CD4-positive, alpha-beta T cell (primary cell): Measurements from ENCODE around the gene CGREF1. TPM values are rescaled to one million over a fixed set of nuclear protein-coding genes. Genes with fewer than 3 reads are reported as not detected.

Experiments
- ATAC-seq: fragments of 200-7000 bp; cut with Tn5 transposase; one replicate; pipeline ENCODE4 v1.10.0; 2022; ENCODE audit warnings: mild to moderate bottlenecking; ENCODE audit not compliant: poor library complexity
- CTCF ChIA-PET: fragments of 350-600 bp; sonication (Branson Sonifier 250); formaldehyde crosslinking; loops from one replicate; lab custom pipeline; 2021; ENCODE audit warnings: antibody characterized with exemption, inconsistent platforms; lab: Charles Lee
- POLR2A ChIA-PET: fragments of 350-600 bp; sonication (Branson Sonifier 250); formaldehyde crosslinking; loops from one replicate; lab custom pipeline; 2021; ENCODE audit warnings: antibody characterized with exemption, inconsistent platforms; lab: Charles Lee
- DNase-seq, 14 experiments: peaks; one replicate each; pipeline ENCODE4 v3.0.0-alpha.2; 2013 to 2020; ENCODE audit warnings: mixed read lengths in 2 of 14
- H3K27ac ChIP-seq, 2 donors: one replicate each; pipeline versions ENCODE4 v1.5.1 to v1.7.0; 2013; ENCODE audit warnings: low read length in 2 of 2, low read depth in 1 of 2, mild to moderate bottlenecking in 1 of 2
- H3K27me3 ChIP-seq, 2 experiments: 1 replicate in 1 of 2; 2 replicates in 1 of 2; pipeline versions ENCODE4 v1.6.1 to v1.7.0; 2013; ENCODE audit warnings: low read length in 2 of 2, control low read depth in 1 of 2, mild to moderate bottlenecking in 1 of 2, moderate library complexity in 1 of 2; ENCODE audit not compliant: insufficient read depth in 2 of 2, control insufficient read depth in 1 of 2
- H3K36me3 ChIP-seq: one replicate; pipeline ENCODE4 v1.6.1; 2013; ENCODE audit warnings: low read length, control low read depth; ENCODE audit not compliant: insufficient read depth
- H3K4me1 ChIP-seq: one replicate; pipeline ENCODE4 v1.6.1; 2013; ENCODE audit warnings: low read length, control low read depth; ENCODE audit not compliant: insufficient read depth
- H3K4me3 ChIP-seq: one replicate; pipeline ENCODE4 v1.5.1; 2013; ENCODE audit warnings: mild to moderate bottlenecking, low read length, moderate library complexity
- H3K9me3 ChIP-seq, 2 experiments: 1 replicate in 1 of 2; 2 replicates in 1 of 2; pipeline versions ENCODE4 v1.6.1 to v1.7.0; 2013; ENCODE audit warnings: low read length in 2 of 2, mild to moderate bottlenecking in 2 of 2, control low read depth in 1 of 2, moderate library complexity in 1 of 2; ENCODE audit not compliant: control insufficient read depth in 1 of 2, insufficient read depth in 1 of 2
- H3K27ac Mint-ChIP-seq: one replicate; pipeline ENCODE4 v1.8.0; 2020; ENCODE audit warnings: mixed read lengths
- H3K27me3 Mint-ChIP-seq: one replicate; pipeline ENCODE4 v1.8.0; 2021; ENCODE audit warnings: mixed read lengths
- H3K36me3 Mint-ChIP-seq: one replicate; pipeline ENCODE4 v1.8.0; 2021; ENCODE audit warnings: low read depth, mixed read lengths
- H3K4me1 Mint-ChIP-seq: one replicate; pipeline ENCODE4 v1.8.0; 2021; ENCODE audit warnings: low read depth, mixed read lengths
- H3K4me3 Mint-ChIP-seq: one replicate; pipeline ENCODE4 v1.8.0; 2020; ENCODE audit warnings: mild to moderate bottlenecking, mixed read lengths
- H3K9me3 Mint-ChIP-seq: one replicate; pipeline ENCODE4 v1.8.0; 2020; ENCODE audit warnings: mixed read lengths
- intact Hi-C, 2 experiments: fragments of 100-400 bp; cut with DNase I in 1 of 2; cut with micrococcal nuclease in 1 of 2; formaldehyde crosslinking; loops; one replicate each; pipeline versions ENCODE4 v1.15.1 to v1.9.0; 2023 to 2025; cut with DNase I, micrococcal nuclease
- total RNA-seq, 174 experiments: library from RNA in 2 of 174; stranded (reverse) in 2 of 174; gene quantifications; one replicate each; pipeline ENCODE4 v1.2.3 and lab custom pipeline; 2021 to 2026
- TF ChIP-seq, protein P1 (sequence below): fragments of 200-600 bp; IDR thresholded peaks from one replicate; pipeline ENCODE4 v1.8.0; 2022; ENCODE audit warnings: antibody characterized with exemption, mild to moderate bottlenecking

The CGREF1 gene
- total RNA-seq, 2 experiments from 2014 or later, result not detected

DNA sequence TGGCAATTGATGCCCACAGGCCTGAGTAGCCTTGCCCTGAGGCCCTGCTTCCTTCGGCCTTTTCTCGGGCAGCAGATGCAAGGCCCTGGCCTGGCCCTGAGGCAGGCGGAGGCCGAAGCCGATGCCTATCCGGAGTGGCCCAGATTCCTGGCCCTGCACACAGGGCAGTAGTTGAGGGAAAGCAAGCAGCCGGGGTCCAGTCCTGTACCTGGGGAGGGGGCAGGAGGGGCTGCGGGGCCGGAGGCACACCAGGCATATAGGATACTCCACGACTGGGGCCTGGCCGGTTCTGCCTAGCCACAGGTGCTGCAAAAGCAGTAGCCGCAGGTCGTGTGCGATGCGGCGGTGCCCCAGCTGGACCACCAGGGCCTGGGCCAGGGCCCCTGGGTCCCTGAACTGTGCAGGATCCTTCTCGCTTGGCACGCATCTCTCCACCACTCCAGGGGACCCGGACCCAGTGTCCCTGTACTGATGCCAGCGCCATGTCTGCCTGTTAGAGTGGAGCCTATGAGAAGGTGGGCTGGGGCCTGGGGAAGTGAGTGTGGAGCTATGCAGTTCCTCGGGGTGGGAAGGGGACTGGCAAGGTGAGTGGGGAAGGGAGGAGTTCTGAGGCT, 18.5 kb upstream of the CGREF1 start:
- Mint-ChIP-seq H3K4me3 (no peak overlapping the region), H3K36me3 (peaks cover 15% of the 10 kb centered on the region), H3K27me3 (no peaks in the 10 kb centered on the region), H3K27ac (no peak overlapping the region), H3K9me3 (no peaks in the 10 kb centered on the region), H3K4me1 (peaks cover 19% of the 10 kb centered on the region)
- intact Hi-C loops, result loop anchor here in 1 of 2 experiments (5.0 kb wide), 1 partner anchor 240 kb away; no protein-coding TSS in a partner anchor
- no peaks in the 10 kb centered on the region for H3K27me3 ChIP-seq
- TF ChIP-seq, protein P1, sequence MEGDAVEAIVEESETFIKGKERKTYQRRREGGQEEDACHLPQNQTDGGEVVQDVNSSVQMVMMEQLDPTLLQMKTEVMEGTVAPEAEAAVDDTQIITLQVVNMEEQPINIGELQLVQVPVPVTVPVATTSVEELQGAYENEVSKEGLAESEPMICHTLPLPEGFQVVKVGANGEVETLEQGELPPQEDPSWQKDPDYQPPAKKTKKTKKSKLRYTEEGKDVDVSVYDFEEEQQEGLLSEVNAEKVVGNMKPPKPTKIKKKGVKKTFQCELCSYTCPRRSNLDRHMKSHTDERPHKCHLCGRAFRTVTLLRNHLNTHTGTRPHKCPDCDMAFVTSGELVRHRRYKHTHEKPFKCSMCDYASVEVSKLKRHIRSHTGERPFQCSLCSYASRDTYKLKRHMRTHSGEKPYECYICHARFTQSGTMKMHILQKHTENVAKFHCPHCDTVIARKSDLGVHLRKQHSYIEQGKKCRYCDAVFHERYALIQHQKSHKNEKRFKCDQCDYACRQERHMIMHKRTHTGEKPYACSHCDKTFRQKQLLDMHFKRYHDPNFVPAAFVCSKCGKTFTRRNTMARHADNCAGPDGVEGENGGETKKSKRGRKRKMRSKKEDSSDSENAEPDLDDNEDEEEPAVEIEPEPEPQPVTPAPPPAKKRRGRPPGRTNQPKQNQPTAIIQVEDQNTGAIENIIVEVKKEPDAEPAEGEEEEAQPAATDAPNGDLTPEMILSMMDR, result no peak
- ChIA-PET POLR2A (no interaction called here), CTCF (no interaction called here)
- peaks cover 5% of the 10 kb centered on the region for H3K36me3 ChIP-seq
- ATAC-seq, result no peak
- no peak overlapping the region for H3K27ac ChIP-seq
- H3K4me3 ChIP-seq, result no peak overlapping the region
- no peak for DNase-seq
- H3K4me1 ChIP-seq, result peaks cover 22% of the 10 kb centered on the region
- no peaks in the 10 kb centered on the region for H3K9me3 ChIP-seq

DNA sequence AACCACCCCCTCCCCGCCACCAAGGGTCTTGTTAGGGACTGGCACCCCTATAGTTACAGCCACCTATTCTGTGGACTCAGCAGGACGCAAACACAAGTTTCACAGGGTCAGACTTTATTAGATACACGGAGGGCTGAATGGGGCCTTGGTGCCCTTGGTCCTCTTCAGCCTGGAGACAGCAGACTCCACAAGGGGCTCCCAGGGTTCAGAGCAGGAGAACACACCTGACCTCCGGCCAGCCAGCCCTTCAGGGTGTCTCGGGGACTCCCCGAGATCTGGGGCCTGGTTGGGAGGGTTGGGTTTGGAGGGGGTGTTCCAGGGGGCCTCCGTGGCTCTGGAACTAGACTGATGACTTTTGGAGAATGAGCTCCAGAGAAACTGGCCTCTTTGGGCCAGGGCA, 17.8 kb upstream of the CGREF1 start:
- Histone ChIP-seq H3K36me3 (peaks cover 12% of the 10 kb centered on the region), H3K4me1 (peaks cover 27% of the 10 kb centered on the region), H3K9me3 (no peaks in the 10 kb centered on the region), H3K27me3 (no peaks in the 10 kb centered on the region), H3K4me3 (no peak overlapping the region), H3K27ac (no peak overlapping the region)
- ChIA-PET CTCF (interaction anchor here (0.6 to 1.0 kb wide), 2 partner anchors 13 to 33 kb away, joined by 5 read pairs; partner anchors contain the start of gene ABHD1), POLR2A (no interaction called here)
- DNase-seq, result no peak
- intact Hi-C loops, result loop anchor here in 1 of 2 experiments (5.0 kb wide), 1 partner anchor 241 kb away; no protein-coding TSS in a partner anchor
- ATAC-seq, result no peak
- Mint-ChIP-seq H3K27me3 (no peaks in the 10 kb centered on the region), H3K36me3 (peaks cover 16% of the 10 kb centered on the region), H3K4me3 (no peak overlapping the region), H3K9me3 (no peaks in the 10 kb centered on the region), H3K4me1 (peaks cover 19% of the 10 kb centered on the region), H3K27ac (no peak overlapping the region)
- TF ChIP-seq, protein P1, result no peak

GRCh38 chr2:27135478-27135955, 16.6 kb upstream of the CGREF1 start:
- ATAC-seq, result no peak
- H3K4me1 ChIP-seq, result peaks cover 30% of the 10 kb centered on the region
- intact Hi-C loops, result loop anchor here in 1 of 2 experiments (2.0 to 5.0 kb wide), 3 partner anchors 77 to 242 kb away; partner anchors contain the start of genes ATRAID, SLC5A6 and TMEM214
- no peak for DNase-seq
- H3K27me3 ChIP-seq, result no peaks in the 10 kb centered on the region
- H3K4me3 ChIP-seq, result no peak overlapping the region
- peak overlapping the region; percentile 98 for H3K4me3 Mint-ChIP-seq
- H3K36me3 Mint-ChIP-seq, result peaks cover 24% of the 10 kb centered on the region
- peaks cover 24% of the 10 kb centered on the region for H3K36me3 ChIP-seq
- no peaks in the 10 kb centered on the region for H3K27me3 Mint-ChIP-seq
- ChIA-PET CTCF (interaction anchor here (1.0 kb wide), 1 partner anchor 12 kb away, joined by 5 read pairs; the partner anchor contains the start of gene ABHD1), POLR2A (interaction anchor here (1.8 to 3.8 kb wide), 3 partner anchors 12 to 85 kb away, joined by 6 to 56 read pairs (median 27); partner anchors contain the start of genes ABHD1, AGBL5, ATRAID and SLC5A6)
- peak overlapping the region; percentile 94 for H3K27ac Mint-ChIP-seq
- no peaks in the 10 kb centered on the region for H3K9me3 ChIP-seq
- TF ChIP-seq, protein P1, result no peak
- peaks cover 19% of the 10 kb centered on the region for H3K4me1 Mint-ChIP-seq
- no peak overlapping the region for H3K27ac ChIP-seq
- H3K9me3 Mint-ChIP-seq, result no peaks in the 10 kb centered on the region
